HepG2 (cell line): Measurements from ENCODE around the gene DENND5B.

Source experiments
- EZH2 ChIP-seq: conservative IDR thresholded peaks from 2 replicates; pipeline ENCODE4 v1.6.1; 2012; ENCODE audit warnings: mild to moderate bottlenecking, low read depth, low read length, moderate library complexity
- NR1H2 ChIP-seq: sonication (generic); formaldehyde crosslinking; IDR thresholded peaks from 2 replicates; pipeline ENCODE4 v1.8.1; 2022; ENCODE audit warnings: low read depth, missing genetic modification reagents, borderline replicate concordance
- POLR2AphosphoS5 ChIP-seq: IDR thresholded peaks from 2 replicates; pipeline ENCODE4 v1.6.1; 2012; ENCODE audit warnings: low read depth, low read length
- ZNF737 ChIP-seq: sonication (generic); formaldehyde crosslinking; IDR thresholded peaks from 2 replicates; pipeline ENCODE4 v1.5.0; 2020; ENCODE audit warnings: missing genetic modification reagents, mild to moderate bottlenecking, borderline replicate concordance

DNA sequence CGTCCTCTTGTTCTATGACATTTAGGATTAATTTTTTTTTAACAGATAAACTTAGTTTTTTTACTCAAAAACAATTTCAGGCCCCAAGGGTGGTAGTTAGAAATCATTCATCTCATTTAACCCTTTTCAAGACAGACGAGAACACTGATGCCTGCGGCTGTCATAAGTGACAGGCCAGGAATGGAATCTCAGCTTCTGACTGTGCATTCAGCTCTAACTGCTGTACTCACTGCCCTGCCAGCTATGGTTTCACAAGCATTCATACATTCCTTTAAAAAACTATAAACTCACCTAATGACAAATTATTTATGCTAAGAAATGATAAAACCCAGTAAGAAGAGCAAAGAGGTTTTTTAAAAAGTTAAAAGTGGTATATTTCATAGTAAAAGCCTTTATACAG is 8.8 kb downstream of the DENND5B start:
- no peak for TF ChIP-seq POLR2AphosphoS5
- TF ChIP-seq NR1H2 (CRISPR knock-in tag): no peak
- no peak for TF ChIP-seq EZH2
- TF ChIP-seq ZNF737: no peak
